Karpas-422 (cell line): Measurements from ENCODE around the gene NNT. TPM values are rescaled to one million over a fixed set of nuclear protein-coding genes. Genes with fewer than 3 reads are reported as not detected.

Experiments used
- DNase-seq: peaks from one replicate; pipeline ENCODE4 v3.0.0-alpha.2; 2015
- H2AFZ ChIP-seq: fragments of 200-600 bp; sonication (generic); 2 replicates; pipeline ENCODE4 v1.6.1; 2014; ENCODE audit warnings: antibody characterized with exemption, low read length, mixed read lengths
- H3K27ac ChIP-seq: fragments of 200-600 bp; sonication (generic); 2 replicates; pipeline ENCODE4 v1.5.1; 2014; ENCODE audit warnings: mild to moderate bottlenecking, low read length, moderate library complexity
- H3K27me3 ChIP-seq: fragments of 200-600 bp; sonication (generic); 2 replicates; pipeline ENCODE4 v1.6.1; 2014; ENCODE audit warnings: low read length, mixed read lengths
- H3K36me3 ChIP-seq: fragments of 200-600 bp; sonication (generic); 2 replicates; pipeline ENCODE4 v1.6.1; 2014; ENCODE audit warnings: low read length, mixed read lengths; ENCODE audit not compliant: insufficient read depth
- H3K4me1 ChIP-seq: fragments of 200-600 bp; sonication (generic); 2 replicates; pipeline ENCODE4 v1.6.1; 2014; ENCODE audit warnings: mild to moderate bottlenecking, low read length, mixed read lengths
- H3K4me2 ChIP-seq: fragments of 200-600 bp; sonication (generic); 2 replicates; pipeline ENCODE4 v1.6.1; 2014; ENCODE audit warnings: low read length, low read depth, mild to moderate bottlenecking; ENCODE audit not compliant: poor library complexity, severe bottlenecking
- H3K4me3 ChIP-seq: fragments of 200-600 bp; sonication (generic); 2 replicates; pipeline ENCODE4 v1.5.1; 2014; ENCODE audit warnings: mild to moderate bottlenecking, antibody characterized with exemption, low read length, mixed read lengths
- H3K79me2 ChIP-seq: fragments of 200-600 bp; sonication (generic); 2 replicates; pipeline ENCODE4 v1.6.1; 2014; ENCODE audit warnings: mild to moderate bottlenecking, low read length, mixed read lengths
- H3K9ac ChIP-seq: fragments of 200-600 bp; sonication (generic); 2 replicates; pipeline ENCODE4 v1.6.0; 2014; ENCODE audit warnings: low read length
- H3K9me2 ChIP-seq: fragments of 200-600 bp; sonication (generic), shearing (Covaris generic); replicated peaks from 2 replicates; pipeline ENCODE4 v1.6.0; 2014; ENCODE audit warnings: mild to moderate bottlenecking, low read length, moderate library complexity; ENCODE audit not compliant: insufficient read depth
- H3K9me3 ChIP-seq: fragments of 300-700, 200-600 bp; sonication (generic); 2 replicates; pipeline ENCODE4 v1.6.1; 2014; ENCODE audit warnings: low read length, mixed read lengths
- H4K20me1 ChIP-seq: fragments of 200-600 bp; sonication (generic); 2 replicates; pipeline ENCODE4 v1.6.1; 2014; ENCODE audit warnings: mild to moderate bottlenecking, antibody characterized with exemption, low read length, low read depth; ENCODE audit not compliant: insufficient read depth
- total RNA-seq: library from RNA; depleted of rRNA; stranded (reverse); fragments of >200 nt; shearing (Covaris generic); gene quantifications from 2 replicates; pipeline ENCODE4 v1.2.3, GENCODE V29; 2014; ENCODE audit warnings: low replicate concordance

NNT gene
- total RNA-seq, 1 experiment from 2014 or later = 96.9 TPM

DNA sequence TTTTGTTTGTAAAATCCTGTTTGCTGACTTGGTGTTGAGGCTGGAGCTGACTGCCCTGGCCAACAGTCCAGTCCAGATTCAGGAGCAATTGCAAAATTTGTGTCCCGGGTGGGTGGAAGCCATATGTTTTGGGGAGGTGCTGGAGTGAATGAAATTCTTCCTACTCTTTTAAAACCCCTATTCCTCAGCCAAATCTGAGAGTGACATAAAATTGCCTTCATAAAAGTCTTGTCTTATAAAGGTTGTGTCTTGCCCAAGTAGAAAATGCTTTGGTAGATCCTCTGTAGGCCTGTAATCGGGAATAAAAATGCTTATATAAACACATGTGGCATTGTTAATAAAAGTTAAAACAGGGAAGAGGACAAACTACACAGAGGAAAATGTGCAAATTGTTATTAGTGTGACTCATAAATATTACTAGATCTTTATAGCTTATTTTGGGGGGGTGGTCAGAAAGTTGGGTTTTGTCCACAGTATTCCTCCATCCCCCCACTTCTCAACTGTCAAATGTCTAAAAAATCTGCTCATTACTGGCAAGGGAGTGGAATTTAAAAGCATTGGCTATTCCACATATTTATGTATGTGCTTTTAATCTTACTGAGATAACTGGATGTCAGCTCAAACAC, 45.6 kb downstream of the NNT start:
- H4K20me1 ChIP-seq = no peaks in the 10 kb centered on the region
- no peak overlapping the region for H2AFZ ChIP-seq
- peaks cover 3% of the 10 kb centered on the region for H3K79me2 ChIP-seq
- no peaks in the 10 kb centered on the region for H3K9me2 ChIP-seq
- H3K4me1 ChIP-seq = no peaks in the 10 kb centered on the region
- H3K9ac ChIP-seq = no peak overlapping the region
- peaks cover 66% of the 10 kb centered on the region for H3K36me3 ChIP-seq
- no peak for DNase-seq
- no peak overlapping the region for H3K27ac ChIP-seq
- no peak overlapping the region for H3K4me2 ChIP-seq
- no peaks in the 10 kb centered on the region for H3K27me3 ChIP-seq
- no peaks in the 10 kb centered on the region for H3K9me3 ChIP-seq
- no peak overlapping the region for H3K4me3 ChIP-seq

DNA sequence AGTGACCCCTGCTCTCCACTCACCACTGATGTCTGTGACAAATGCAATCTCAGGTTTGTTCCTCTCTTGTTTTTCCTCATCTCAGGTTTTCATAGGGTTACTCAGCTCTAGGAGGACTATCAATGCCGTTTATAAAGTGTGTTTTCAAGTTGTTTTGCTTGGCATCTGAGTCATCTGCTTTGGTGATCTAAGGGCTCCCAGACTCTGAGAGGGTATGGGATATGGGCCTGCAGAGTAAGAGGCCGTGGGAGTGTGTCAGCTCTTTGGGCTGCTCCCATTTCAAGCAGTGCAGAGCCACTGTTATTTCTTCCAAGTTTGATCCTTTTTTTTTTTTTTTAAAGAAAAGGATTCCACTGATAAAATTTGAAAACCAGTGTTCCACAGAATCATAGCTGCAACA, 46.3 kb downstream of the NNT start:
- Histone ChIP-seq H3K4me3 (no peak overlapping the region), H3K36me3 (peaks cover 66% of the 10 kb centered on the region), H3K4me2 (no peak overlapping the region), H3K27ac (no peak overlapping the region), H2AFZ (no peak overlapping the region), H3K4me1 (no peaks in the 10 kb centered on the region), H3K9me3 (no peaks in the 10 kb centered on the region), H3K79me2 (no peaks in the 10 kb centered on the region; the same call in 1 of the 2 replicates), H3K27me3 (no peaks in the 10 kb centered on the region), H4K20me1 (no peaks in the 10 kb centered on the region), H3K9ac (no peak overlapping the region), H3K9me2 (no peaks in the 10 kb centered on the region)
- no peak for DNase-seq

GRCh38 chr5:43652537-43653302, 49.7 kb downstream of the NNT start:
- Histone ChIP-seq H3K9me2 (no peaks in the 10 kb centered on the region), H3K4me2 (no peak overlapping the region), H4K20me1 (no peaks in the 10 kb centered on the region), H3K4me3 (no peak overlapping the region), H3K27ac (no peak overlapping the region), H3K27me3 (no peaks in the 10 kb centered on the region), H3K4me1 (no peaks in the 10 kb centered on the region), H3K36me3 (peaks cover 67% of the 10 kb centered on the region), H3K9ac (no peak overlapping the region), H2AFZ (no peak overlapping the region), H3K79me2 (no peaks in the 10 kb centered on the region; the same call in 1 of the 2 replicates), H3K9me3 (no peaks in the 10 kb centered on the region)
- no peak for DNase-seq

GRCh38 chr5:43658509-43658908, 55.5 kb downstream of the NNT start:
- Histone ChIP-seq H3K9ac (no peak overlapping the region), H3K4me3 (no peak overlapping the region), H4K20me1 (no peaks in the 10 kb centered on the region), H3K9me3 (no peaks in the 10 kb centered on the region), H3K4me1 (no peaks in the 10 kb centered on the region), H3K27me3 (no peaks in the 10 kb centered on the region), H2AFZ (no peak overlapping the region), H3K36me3 (peaks cover 44% of the 10 kb centered on the region), H3K9me2 (no peaks in the 10 kb centered on the region), H3K79me2 (peaks cover 10% of the 10 kb centered on the region; the same call in 1 of the 2 replicates), H3K4me2 (no peak overlapping the region), H3K27ac (no peak overlapping the region)
- DNase-seq = no peak

- no peaks in the 10 kb centered on the region for H3K4me1 ChIP-seq
- H3K27me3 ChIP-seq = no peaks in the 10 kb centered on the region
- peaks cover 50% of the 10 kb centered on the region for H3K36me3 ChIP-seq
These were observed 56.1 kb downstream of the NNT start for GRCh38 chr5:43659075-43659474.

DNA sequence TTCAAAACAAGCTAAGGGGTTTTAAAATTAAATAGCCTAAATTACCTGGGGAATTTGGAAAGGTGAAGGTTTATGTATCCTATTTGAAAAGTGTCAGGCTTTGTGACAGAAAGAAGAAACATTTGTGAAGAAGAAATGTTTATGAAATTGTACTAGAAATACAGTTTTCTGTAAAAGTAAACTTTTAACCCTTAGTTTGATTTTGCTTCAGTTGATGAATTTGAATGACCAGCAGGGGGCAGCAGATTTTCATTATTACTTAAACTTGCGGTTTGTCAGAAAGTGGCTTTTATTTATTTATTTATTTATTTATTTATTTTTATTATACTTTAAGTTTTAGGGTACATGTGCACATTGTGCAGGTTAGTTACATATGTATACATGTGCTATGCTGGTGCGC, 58.1 kb downstream of the NNT start:
- no peak overlapping the region for H3K4me2 ChIP-seq
- peak; percentile 79 for DNase-seq
- H3K27me3 ChIP-seq = no peaks in the 10 kb centered on the region
- H3K9me3 ChIP-seq = no peaks in the 10 kb centered on the region
- H3K9me2 ChIP-seq = no peaks in the 10 kb centered on the region
- no peak overlapping the region for H2AFZ ChIP-seq
- H3K79me2 ChIP-seq = peaks cover 14% of the 10 kb centered on the region; the same call in 1 of the 2 replicates
- H3K27ac ChIP-seq = no peak overlapping the region
- H3K9ac ChIP-seq = no peak overlapping the region
- H4K20me1 ChIP-seq = no peaks in the 10 kb centered on the region
- no peak overlapping the region for H3K4me3 ChIP-seq
- peaks cover 55% of the 10 kb centered on the region for H3K36me3 ChIP-seq
- H3K4me1 ChIP-seq = no peaks in the 10 kb centered on the region

More at GRCh38 chr5:43659075-43659474, 56.1 kb downstream of the NNT start:
- Histone ChIP-seq H2AFZ (no peak overlapping the region), H3K9me2 (no peaks in the 10 kb centered on the region), H4K20me1 (no peaks in the 10 kb centered on the region), H3K27ac (no peak overlapping the region), H3K79me2 (peaks cover 14% of the 10 kb centered on the region; the same call in 1 of the 2 replicates), H3K4me2 (no peak overlapping the region), H3K9me3 (no peaks in the 10 kb centered on the region), H3K9ac (no peak overlapping the region), H3K4me3 (no peak overlapping the region)
- no peak for DNase-seq

GRCh38 chr5:43663916-43664315, 60.9 kb downstream of the NNT start:
- Histone ChIP-seq H3K4me3 (no peak overlapping the region), H3K27me3 (no peaks in the 10 kb centered on the region), H3K9me3 (no peaks in the 10 kb centered on the region), H4K20me1 (no peaks in the 10 kb centered on the region), H3K79me2 (peaks cover 14% of the 10 kb centered on the region; the same call in 1 of the 2 replicates), H3K4me2 (no peak overlapping the region), H3K27ac (no peak overlapping the region), H3K9me2 (no peaks in the 10 kb centered on the region), H2AFZ (no peak overlapping the region), H3K4me1 (no peaks in the 10 kb centered on the region), H3K36me3 (peaks cover 33% of the 10 kb centered on the region), H3K9ac (no peak overlapping the region)
- DNase-seq = no peak

GRCh38 chr5:43664501-43665040, 61.6 kb downstream of the NNT start:
- Histone ChIP-seq H4K20me1 (no peaks in the 10 kb centered on the region), H3K27ac (no peak overlapping the region), H3K4me3 (no peak overlapping the region), H3K27me3 (no peaks in the 10 kb centered on the region), H3K9me2 (no peaks in the 10 kb centered on the region), H3K4me1 (no peaks in the 10 kb centered on the region), H3K9me3 (no peaks in the 10 kb centered on the region), H3K36me3 (peaks cover 28% of the 10 kb centered on the region), H3K79me2 (peaks cover 14% of the 10 kb centered on the region; the same call in 1 of the 2 replicates), H2AFZ (no peak overlapping the region), H3K9ac (no peak overlapping the region), H3K4me2 (no peak overlapping the region)
- no peak for DNase-seq
